Lower lobe of right lung (tissue), 2 donors: Measurements from ENCODE around the gene RBFOX2. TPM values are rescaled to one million over a fixed set of nuclear protein-coding genes. Genes with fewer than 3 reads are reported as not detected.
A peak's percentile ranks its signal among the peaks of the same experiment; 100 is the strongest.

Experiments used
- ATAC-seq, 2 donors: fragments of 200-7000 bp; cut with Tn5 transposase; one replicate each; pipeline ENCODE4 v1.9.1; 2020 to 2022; ENCODE audit warnings: mild to moderate bottlenecking in 2 of 2, moderate library complexity in 2 of 2
- DNase-seq: peaks from one replicate; pipeline ENCODE4 v3.0.0-alpha.2; 2020
- H3K27ac ChIP-seq: fragments of 200-600 bp; one replicate; pipeline ENCODE4 v1.8.0; 2022
- H3K27me3 ChIP-seq: fragments of 200-600 bp; one replicate; pipeline ENCODE4 v1.8.0; 2022; ENCODE audit warnings: low read depth
- H3K36me3 ChIP-seq: fragments of 200-600 bp; one replicate; pipeline ENCODE4 v1.8.0; 2022; ENCODE audit warnings: mild to moderate bottlenecking
- H3K4me1 ChIP-seq: fragments of 200-600 bp; one replicate; pipeline ENCODE4 v1.8.0; 2022
- H3K4me3 ChIP-seq: fragments of 200-600 bp; one replicate; pipeline ENCODE4 v1.8.0; 2022; ENCODE audit warnings: mild to moderate bottlenecking
- H3K9me3 ChIP-seq: fragments of 200-600 bp; one replicate; pipeline ENCODE4 v1.8.0; 2022
- CTCF ChIP-seq: fragments of 200-600 bp; IDR thresholded peaks from one replicate; pipeline ENCODE4 v1.8.0; 2022; ENCODE audit warnings: antibody characterized with exemption, mild to moderate bottlenecking
- intact Hi-C: fragments of 100-400 bp; cut with DNase I; formaldehyde crosslinking; loops from one replicate; pipeline ENCODE4 v1.11.0; 2022
- total RNA-seq: library from RNA; stranded (reverse); fragmentation: NEBNext Ultra II Directional; extraction: Animal tissue kit (Norgen Biotek cat#: 25700); gene quantifications from one replicate; pipeline ENCODE4 v1.2.1, GENCODE V29; 2021
- donor health status: DM: no; HTN: yes; CAD: no; lungs with severe emphysema.

RBFOX2 gene
- total RNA-seq, 1 donor from 2014 or later, result 50.1 TPM

DNA sequence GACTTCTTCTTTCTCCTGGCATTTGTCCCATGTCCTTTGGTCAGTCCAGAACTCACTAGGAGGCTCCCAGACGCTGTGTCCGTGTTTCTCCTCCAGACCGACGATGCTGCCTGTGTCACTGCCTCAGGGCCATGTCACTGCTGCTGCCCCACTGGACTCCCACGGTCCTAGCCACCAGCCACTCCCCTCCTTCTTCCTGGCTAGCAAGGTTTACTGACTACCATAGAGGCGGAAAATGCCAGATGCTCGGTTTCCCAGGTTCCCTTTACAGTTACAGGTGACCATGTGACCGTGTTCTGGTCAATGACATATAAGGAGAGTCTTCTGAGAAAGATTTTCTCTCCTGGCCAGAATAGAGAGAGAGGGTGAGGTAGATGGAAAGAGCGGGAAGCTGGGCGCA lies 40.7 kb upstream of the RBFOX2 start:
- no peak for TF ChIP-seq CTCF
- no peaks in the 10 kb centered on the region for H3K27me3 ChIP-seq
- H3K4me1 ChIP-seq, result peaks cover 6% of the 10 kb centered on the region
- H3K36me3 ChIP-seq, result no peaks in the 10 kb centered on the region
- DNase-seq (no peak), ATAC-seq (no peak)
- H3K4me3 ChIP-seq, result no peak overlapping the region
- no peaks in the 10 kb centered on the region for H3K9me3 ChIP-seq
- H3K27ac ChIP-seq, result no peak overlapping the region
- intact Hi-C loops, result no loop called here

- no peak for ATAC-seq
- intact Hi-C loops, result no loop called here
- Histone ChIP-seq H3K4me1 (peaks cover 6% of the 10 kb centered on the region), H3K36me3 (no peaks in the 10 kb centered on the region), H3K4me3 (no peak overlapping the region), H3K27me3 (no peaks in the 10 kb centered on the region), H3K27ac (no peak overlapping the region), H3K9me3 (no peaks in the 10 kb centered on the region)
- no peak for DNase-seq
- no peak for TF ChIP-seq CTCF
These were observed 40.2 kb upstream of the RBFOX2 start for GRCh38 chr22:36068776-36069344.

DNA sequence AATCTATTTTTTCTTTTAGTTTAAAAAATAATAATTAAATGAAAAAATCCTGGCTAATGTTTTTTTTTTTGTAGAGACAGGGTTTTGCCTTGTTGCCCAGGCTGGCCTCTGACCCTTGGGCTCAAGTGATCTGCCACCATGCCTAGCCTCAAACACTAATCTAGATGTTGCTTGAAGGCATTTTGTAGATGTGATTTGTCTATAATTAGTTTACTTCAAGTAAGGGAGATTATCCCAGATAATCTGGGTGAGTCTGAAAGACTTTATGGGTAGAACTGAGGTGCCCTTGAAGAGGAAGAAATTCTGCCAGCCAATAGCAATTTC lies 38.6 kb upstream of the RBFOX2 start:
- intact Hi-C loops, result no loop called here
- no peak for TF ChIP-seq CTCF
- H3K27ac ChIP-seq, result no peak overlapping the region
- peaks cover 6% of the 10 kb centered on the region for H3K4me1 ChIP-seq
- H3K27me3 ChIP-seq, result no peaks in the 10 kb centered on the region
- H3K36me3 ChIP-seq, result no peaks in the 10 kb centered on the region
- H3K9me3 ChIP-seq, result no peaks in the 10 kb centered on the region
- ATAC-seq (no peak), DNase-seq (no peak)
- H3K4me3 ChIP-seq, result no peak overlapping the region

GRCh38 chr22:36065775-36066544 lies 37.3 kb upstream of the RBFOX2 start:
- H3K27me3 ChIP-seq, result no peaks in the 10 kb centered on the region
- DNase-seq, result peak; percentile 94
- peak overlapping the region; percentile 86 for H3K27ac ChIP-seq
- peaks cover 6% of the 10 kb centered on the region for H3K4me1 ChIP-seq
- peak overlapping the region; percentile 58 for H3K4me3 ChIP-seq
- intact Hi-C loops, result no loop called here
- ATAC-seq, result peak; percentile 95 to 98
- H3K36me3 ChIP-seq, result no peaks in the 10 kb centered on the region
- H3K9me3 ChIP-seq, result no peaks in the 10 kb centered on the region
- TF ChIP-seq CTCF, result peak; percentile 99

GRCh38 chr22:36065462-36065774 lies 36.8 kb upstream of the RBFOX2 start:
- H3K36me3 ChIP-seq, result no peaks in the 10 kb centered on the region
- H3K27me3 ChIP-seq, result no peaks in the 10 kb centered on the region
- no peak for TF ChIP-seq CTCF
- H3K4me1 ChIP-seq, result peaks cover 6% of the 10 kb centered on the region
- ATAC-seq (peak; percentile 53 to 59), DNase-seq (no peak)
- H3K27ac ChIP-seq, result peak overlapping the region; percentile 86
- peak overlapping the region; percentile 58 for H3K4me3 ChIP-seq
- intact Hi-C loops, result no loop called here
- H3K9me3 ChIP-seq, result no peaks in the 10 kb centered on the region
